ENCODE results near the gene NKX1-1. TPM values are rescaled to one million over a fixed set of nuclear protein-coding genes. Genes with fewer than 3 reads are reported as not detected.

Gene NKX1-1
- polyA plus RNA-seq, 1 donor from 2014 or later = not detected

DNA sequence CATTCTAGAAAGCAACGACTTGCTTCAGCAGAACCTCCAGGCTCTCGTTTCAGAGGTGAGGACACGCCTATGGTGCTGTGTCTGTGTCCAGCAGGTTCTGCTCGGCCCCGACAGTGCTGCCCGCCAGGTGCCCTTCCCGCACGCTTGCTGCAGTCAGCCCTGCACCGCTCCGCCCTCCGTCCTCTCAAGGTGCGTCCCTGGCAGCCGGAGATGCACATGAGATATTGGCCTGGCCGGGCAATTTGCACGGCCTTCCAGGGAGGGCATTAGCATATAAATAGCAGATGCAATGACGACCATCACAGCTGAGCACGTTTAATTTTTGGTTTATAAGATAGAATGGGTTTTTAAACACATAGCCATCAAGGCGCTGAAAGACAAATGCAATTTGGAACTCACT, 44.8 kb downstream of the NKX1-1 start:
- TF ChIP-seq SMC3 (conservative IDR thresholded peaks at IDR 0.05; ENCODE audit: poor library complexity) = no peak
- TF ChIP-seq POLR2AphosphoS5 (IDR thresholded peaks at IDR 0.05) = no peak
- TF ChIP-seq RAD21 (conservative IDR thresholded peaks at IDR 0.05) = no peak
- TF ChIP-seq, protein P1, sequence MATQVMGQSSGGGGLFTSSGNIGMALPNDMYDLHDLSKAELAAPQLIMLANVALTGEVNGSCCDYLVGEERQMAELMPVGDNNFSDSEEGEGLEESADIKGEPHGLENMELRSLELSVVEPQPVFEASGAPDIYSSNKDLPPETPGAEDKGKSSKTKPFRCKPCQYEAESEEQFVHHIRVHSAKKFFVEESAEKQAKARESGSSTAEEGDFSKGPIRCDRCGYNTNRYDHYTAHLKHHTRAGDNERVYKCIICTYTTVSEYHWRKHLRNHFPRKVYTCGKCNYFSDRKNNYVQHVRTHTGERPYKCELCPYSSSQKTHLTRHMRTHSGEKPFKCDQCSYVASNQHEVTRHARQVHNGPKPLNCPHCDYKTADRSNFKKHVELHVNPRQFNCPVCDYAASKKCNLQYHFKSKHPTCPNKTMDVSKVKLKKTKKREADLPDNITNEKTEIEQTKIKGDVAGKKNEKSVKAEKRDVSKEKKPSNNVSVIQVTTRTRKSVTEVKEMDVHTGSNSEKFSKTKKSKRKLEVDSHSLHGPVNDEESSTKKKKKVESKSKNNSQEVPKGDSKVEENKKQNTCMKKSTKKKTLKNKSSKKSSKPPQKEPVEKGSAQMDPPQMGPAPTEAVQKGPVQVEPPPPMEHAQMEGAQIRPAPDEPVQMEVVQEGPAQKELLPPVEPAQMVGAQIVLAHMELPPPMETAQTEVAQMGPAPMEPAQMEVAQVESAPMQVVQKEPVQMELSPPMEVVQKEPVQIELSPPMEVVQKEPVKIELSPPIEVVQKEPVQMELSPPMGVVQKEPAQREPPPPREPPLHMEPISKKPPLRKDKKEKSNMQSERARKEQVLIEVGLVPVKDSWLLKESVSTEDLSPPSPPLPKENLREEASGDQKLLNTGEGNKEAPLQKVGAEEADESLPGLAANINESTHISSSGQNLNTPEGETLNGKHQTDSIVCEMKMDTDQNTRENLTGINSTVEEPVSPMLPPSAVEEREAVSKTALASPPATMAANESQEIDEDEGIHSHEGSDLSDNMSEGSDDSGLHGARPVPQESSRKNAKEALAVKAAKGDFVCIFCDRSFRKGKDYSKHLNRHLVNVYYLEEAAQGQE (IDR thresholded peaks at IDR 0.05; ENCODE audit: borderline replicate concordance) = no peak
- TF ChIP-seq, protein P2, sequence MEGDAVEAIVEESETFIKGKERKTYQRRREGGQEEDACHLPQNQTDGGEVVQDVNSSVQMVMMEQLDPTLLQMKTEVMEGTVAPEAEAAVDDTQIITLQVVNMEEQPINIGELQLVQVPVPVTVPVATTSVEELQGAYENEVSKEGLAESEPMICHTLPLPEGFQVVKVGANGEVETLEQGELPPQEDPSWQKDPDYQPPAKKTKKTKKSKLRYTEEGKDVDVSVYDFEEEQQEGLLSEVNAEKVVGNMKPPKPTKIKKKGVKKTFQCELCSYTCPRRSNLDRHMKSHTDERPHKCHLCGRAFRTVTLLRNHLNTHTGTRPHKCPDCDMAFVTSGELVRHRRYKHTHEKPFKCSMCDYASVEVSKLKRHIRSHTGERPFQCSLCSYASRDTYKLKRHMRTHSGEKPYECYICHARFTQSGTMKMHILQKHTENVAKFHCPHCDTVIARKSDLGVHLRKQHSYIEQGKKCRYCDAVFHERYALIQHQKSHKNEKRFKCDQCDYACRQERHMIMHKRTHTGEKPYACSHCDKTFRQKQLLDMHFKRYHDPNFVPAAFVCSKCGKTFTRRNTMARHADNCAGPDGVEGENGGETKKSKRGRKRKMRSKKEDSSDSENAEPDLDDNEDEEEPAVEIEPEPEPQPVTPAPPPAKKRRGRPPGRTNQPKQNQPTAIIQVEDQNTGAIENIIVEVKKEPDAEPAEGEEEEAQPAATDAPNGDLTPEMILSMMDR (IDR thresholded peaks at IDR 0.05; ENCODE audit: poor library complexity, severe bottlenecking) = no peak
- no peak for TF ChIP-seq EZH2 (IDR thresholded peaks at IDR 0.05; ENCODE audit: borderline replicate concordance, insufficient read depth, low read length, poor library complexity, severe bottlenecking)
- no peak for TF ChIP-seq TAF1 (IDR thresholded peaks at IDR 0.05; ENCODE audit: low read depth)
- no peak for TF ChIP-seq MXI1 (conservative IDR thresholded peaks at IDR 0.05; ENCODE audit: poor library complexity, severe bottlenecking)
- TF ChIP-seq EP300 (conservative IDR thresholded peaks at IDR 0.05; ENCODE audit: poor library complexity, severe bottlenecking) = no peak

DNA sequence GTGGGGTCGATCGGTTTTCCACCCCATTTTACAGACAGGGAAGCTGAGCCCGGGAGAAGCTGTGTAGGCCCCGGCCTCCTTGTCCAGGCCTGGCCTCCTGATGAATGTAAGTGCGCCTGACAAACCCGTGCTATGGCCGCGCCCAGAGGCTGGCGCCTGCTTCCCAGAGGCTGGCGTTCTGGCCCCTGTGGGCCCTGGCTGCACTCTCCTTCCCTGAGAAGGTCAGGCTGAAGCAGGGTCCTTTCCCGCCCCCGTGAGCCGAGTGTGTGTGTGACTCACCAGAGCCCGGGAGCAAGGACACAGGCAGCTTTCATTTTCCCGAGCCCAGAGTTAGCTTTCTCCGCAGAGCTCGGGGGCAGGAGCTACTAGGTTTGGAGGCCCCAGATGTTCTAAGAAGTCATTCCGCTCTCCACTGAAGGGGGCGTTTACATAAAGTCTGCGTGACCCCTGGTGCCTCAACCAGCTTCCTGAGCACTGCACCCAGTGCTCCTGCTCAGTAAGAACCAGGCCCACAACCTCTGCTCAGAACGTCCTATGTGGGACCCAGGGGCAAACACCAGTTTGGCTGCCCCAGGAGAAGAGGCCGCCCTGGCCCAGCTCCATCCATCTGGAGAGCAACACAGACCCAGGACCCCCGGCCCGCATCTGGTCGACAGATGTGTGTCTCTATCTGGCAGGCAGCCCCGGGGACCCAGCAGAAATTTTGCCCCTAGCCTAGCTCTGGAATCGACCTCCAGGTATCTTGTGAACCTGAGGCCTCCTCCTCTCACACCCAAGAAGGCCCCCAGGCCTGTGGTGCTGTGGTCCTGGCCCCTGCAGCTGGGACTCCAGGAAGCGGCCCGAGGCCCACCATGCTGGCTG, 45.6 kb downstream of the NKX1-1 start:
- no peak overlapping the region for H3K4me3 ChIP-seq (ENCODE audit: low read length)
- no peak overlapping the region for H3K9ac ChIP-seq (ENCODE audit: low read length)
- H3K79me2 ChIP-seq (replicated peaks; ENCODE audit: insufficient read depth, low read length) = no peaks in the 10 kb centered on the region
- H3F3A ChIP-seq (ENCODE audit: insufficient read depth, low read length, poor library complexity, severe bottlenecking) = no peaks in the 10 kb centered on the region
- H3K4me2 ChIP-seq (ENCODE audit: low read length) = no peak overlapping the region
- no peaks in the 10 kb centered on the region for H4K20me1 ChIP-seq (ENCODE audit: insufficient read depth)
- TF ChIP-seq TAF1 (IDR thresholded peaks at IDR 0.05; ENCODE audit: low read depth) = no peak
- no peak for TF ChIP-seq EZH2 (IDR thresholded peaks at IDR 0.05; ENCODE audit: borderline replicate concordance, insufficient read depth, low read length, poor library complexity, severe bottlenecking)
- TF ChIP-seq, protein P2 (IDR thresholded peaks at IDR 0.05; ENCODE audit: poor library complexity, severe bottlenecking) = no peak
- H3K27me3 ChIP-seq (ENCODE audit: insufficient read depth, low read depth, low read length) = no peaks in the 10 kb centered on the region
- H2AFZ ChIP-seq (ENCODE audit: low read depth, low read length) = no peak overlapping the region
- no peaks in the 10 kb centered on the region for H3K9me2 ChIP-seq (ENCODE audit: insufficient read depth, low read length)
- H3K36me3 ChIP-seq (ENCODE audit: insufficient read depth, low read length) = no peaks in the 10 kb centered on the region
- H3K27ac ChIP-seq (ENCODE audit: low read length) = no peak overlapping the region
- no peaks in the 10 kb centered on the region for H3K9me3 ChIP-seq (ENCODE audit: low read length)

More for the DNA sequence above, 44.8 kb downstream of the NKX1-1 start:
- Histone ChIP-seq H3K36me3 (ENCODE audit: insufficient read depth, low read length) (no peaks in the 10 kb centered on the region), H3K79me2 (replicated peaks; ENCODE audit: insufficient read depth, low read length) (no peaks in the 10 kb centered on the region), H3K4me3 (ENCODE audit: low read length) (no peak overlapping the region), H3K27me3 (ENCODE audit: insufficient read depth, low read depth, low read length) (no peaks in the 10 kb centered on the region), H3K9me2 (ENCODE audit: insufficient read depth, low read length) (no peaks in the 10 kb centered on the region), H3K4me2 (ENCODE audit: low read length) (no peak overlapping the region), H3K9me3 (ENCODE audit: low read length) (no peaks in the 10 kb centered on the region), H2AFZ (ENCODE audit: low read depth, low read length) (no peak overlapping the region), H3K9ac (ENCODE audit: low read length) (no peak overlapping the region), H3F3A (ENCODE audit: insufficient read depth, low read length, poor library complexity, severe bottlenecking) (no peaks in the 10 kb centered on the region), H3K27ac (ENCODE audit: low read length) (no peak overlapping the region), H4K20me1 (ENCODE audit: insufficient read depth) (no peaks in the 10 kb centered on the region)

Measured in neural cell (in vitro differentiated cells).